Pancreas (tissue), 10 donors: Measurements from ENCODE around the gene TSGA10IP. TPM values are rescaled to one million over a fixed set of nuclear protein-coding genes. Genes with fewer than 3 reads are reported as not detected.

Experiments
- ATAC-seq, 4 donors: fragments of 200-7000 bp; cut with Tn5 transposase; one replicate each; pipeline versions ENCODE4 v1.8.0 to v1.9.1; 2020; ENCODE audit warnings: mild to moderate bottlenecking in 4 of 4, moderate library complexity in 4 of 4
- DNase-seq, 6 donors: peaks; one replicate each; pipeline ENCODE4 v3.0.0-alpha.2; 2020
- FAIRE-seq: peaks from 2 replicates; lab custom pipeline; 2012; peaks lifted over from hg19 to GRCh38; lab: Jason Lieb, UNC
- H3K27ac ChIP-seq, 4 donors: fragments of 200-600 bp; sonication (generic); 1 replicate in 3 of 4; 2 replicates in 1 of 4; pipeline versions ENCODE4 v1.5.0 to v1.8.0; 2020
- H3K27me3 ChIP-seq, 4 donors: fragments of 200-600 bp; one replicate each; pipeline ENCODE4 v1.8.0; 2021
- H3K36me3 ChIP-seq, 3 donors: fragments of 200-600 bp; sonication (generic) in 1 of 3; one replicate each; pipeline versions ENCODE4 v1.5.0 to v1.8.0; 2020 to 2021
- H3K4me1 ChIP-seq, 3 donors: fragments of 200-600 bp; one replicate each; pipeline ENCODE4 v1.8.0; 2021
- H3K4me3 ChIP-seq, 4 donors: fragments of 200-600 bp; sonication (generic) in 2 of 4; one replicate each; pipeline versions ENCODE4 v1.5.0 to v1.8.0; 2020 to 2021
- H3K9me3 ChIP-seq, 4 donors: fragments of 200-600 bp; one replicate each; pipeline ENCODE4 v1.8.0; 2021
- CTCF ChIP-seq, 4 donors: fragments of 200-600 bp; sonication (generic) in 3 of 4; IDR thresholded peaks; one replicate each; pipeline versions ENCODE4 v1.5.0 to v1.8.0; 2021; ENCODE audit warnings: antibody characterized with exemption in 4 of 4
- WGBS, 2 donors: extraction: QIAGEN DNeasy Blood & Tissue Kit; methylation state at CpG; one replicate each; pipeline ENCODE4 v1.1.7; 2013; 5-methylcytosine and 5-hydroxymethylcytosine counted together
- intact Hi-C, 3 donors: fragments of 100-400 bp; cut with DNase I; formaldehyde crosslinking; loops; one replicate each; pipeline versions ENCODE4 v1.11.1 to v1.14.2; 2022
- polyA plus RNA-seq, 2 donors: library from polyadenylated mRNA; stranded (reverse); fragments of 200-250 nt; gene quantifications; one replicate each; pipeline ENCODE4 v1.2.3, GENCODE V29; 2013
- total RNA-seq, 6 donors: library from RNA; stranded (reverse); fragmentation: NEBNext Ultra II Directional in 4 of 6; extraction: Animal tissue kit (Norgen Biotek cat#: 25700) in 4 of 6; gene quantifications; one replicate each; pipeline versions ENCODE4 v1.2.1 to v1.2.4, GENCODE V29; 2021 to 2023
- donor health status: healthy with polysubstance abuse.
- donor health status: DM: no; HTN: no; CAD: no; lungs with moderate emphysema.
- donor health status: DM: no; HTN: no; CAD: no.
- donor health status: control.
- donor health status: control.
- donor health status: Bipolar disorder and iron deficiency.
- donor health status: DM: yes; HTN: yes; CAD: no.
- donor health status: DM: no; HTN: no; CAD: no.
- donor health status: DM: no; HTN: no; CAD: no.
- donor health status: DM: yes; HTN: yes; CAD: no.

The TSGA10IP gene
- total and polyA plus RNA-seq, 8 donors = 0.19 TPM; not detected in 7

- WGBS, 2 donors = 48 to 54% methylated on average over 4 of the region's 4 CpGs
- DNase-seq (no peak), ATAC-seq (no peak), FAIRE-seq (no peak)
- Histone ChIP-seq H3K4me1 (peaks cover 9 to 13% (median 10%) of the 10 kb centered on the region in 3 donors), H3K36me3 (no peaks in the 10 kb centered on the region), H3K4me3 (no peak overlapping the region), H3K27ac (no peak overlapping the region), H3K9me3 (no peaks in the 10 kb centered on the region), H3K27me3 (no peaks in the 10 kb centered on the region)
- no peak for TF ChIP-seq CTCF (IDR thresholded peaks at IDR 0.05)
- intact Hi-C loops = no loop called here
Observed at GRCh38 chr11:65958291-65958690, 13.0 kb downstream of the TSGA10IP start.

- ATAC-seq = no peak
- DNase-seq = no peak
- H3K36me3 ChIP-seq = no peaks in the 10 kb centered on the region
- intact Hi-C loops = no loop called here
- WGBS, 2 donors = 62 to 71% methylated on average over 17 of the region's 17 CpGs
- no peaks in the 10 kb centered on the region for H3K9me3 ChIP-seq
- no peak for FAIRE-seq
- no peak overlapping the region for H3K27ac ChIP-seq
- H3K4me3 ChIP-seq = no peak overlapping the region
- no peaks in the 10 kb centered on the region for H3K27me3 ChIP-seq
- no peak for TF ChIP-seq CTCF (IDR thresholded peaks at IDR 0.05)
- peaks cover 9 to 19% (median 14%) of the 10 kb centered on the region in 3 donors for H3K4me1 ChIP-seq
Observed at GRCh38 chr11:65958774-65959420, 13.6 kb downstream of the TSGA10IP start.

- H3K27ac ChIP-seq = peak overlapping the region; percentile 68 to 88 (median 82)
- DNase-seq (no peak), FAIRE-seq (no peak), ATAC-seq (peak in 3 of 4 donors; percentile 2 to 19 (median 6))
- H3K4me3 ChIP-seq = peak overlapping the region; percentile 92 to 99 (median 96)
- TF ChIP-seq CTCF (IDR thresholded peaks at IDR 0.05) = no peak
- intact Hi-C loops = no loop called here
- H3K36me3 ChIP-seq = peaks cover 5 to 17% (median 12%) of the 10 kb centered on the region in 3 donors
- H3K27me3 ChIP-seq = no peaks in the 10 kb centered on the region
- 44 to 46% methylated on average over 16 of the region's 16 CpGs for WGBS, 2 donors
- peaks cover 9 to 21% (median 14%) of the 10 kb centered on the region in 3 donors for H3K4me1 ChIP-seq
- H3K9me3 ChIP-seq = no peaks in the 10 kb centered on the region
Observed at GRCh38 chr11:65960824-65961266, 15.6 kb downstream of the TSGA10IP start.

- Histone ChIP-seq H3K4me1 (peaks cover 9 to 21% (median 14%) of the 10 kb centered on the region in 3 donors), H3K27me3 (no peaks in the 10 kb centered on the region), H3K27ac (peak within 1 kb of the TSS; percentile 68 to 88 (median 82)), H3K4me3 (peak within 1 kb of the TSS; percentile 92 to 99 (median 96)), H3K36me3 (peaks cover 5 to 23% (median 19%) of the 10 kb centered on the region in 3 donors), H3K9me3 (no peaks in the 10 kb centered on the region)
- FAIRE-seq = no peak
- intact Hi-C loops = no loop called here
- ATAC-seq = peak; percentile 98 to 99 (median 99)
- DNase-seq = peak; percentile 92 to 98 (median 94)
- TF ChIP-seq CTCF (IDR thresholded peaks at IDR 0.05) = no peak
- WGBS, 2 donors = 0% methylated on average over 73 to 97 of the region's 97 CpGs
Observed at GRCh38 chr11:65961267-65962140, 16.2 kb downstream of the TSGA10IP start, which contains the start of gene SART1. Gene SART1, plus strand, starts transcription at chr11:65961734. Its CDS starts 47 bp downstream, at chr11:65961781.
